Activated naive CD8-positive, alpha-beta T cell treated with anti-CD3 and anti-CD28 coated beads, Interleukin-2, amount 50 U/mL, for 24 hours (primary cell): Measurements from ENCODE around the gene SMOC2.

Experiments
- ATAC-seq: fragments of 150-1000 bp; cut with Tn5 transposase; one replicate; pipeline ENCODE4 v1.10.0; 2021
- DNase-seq: peaks from one replicate; pipeline ENCODE4 v3.0.0; 2021
- H3K27ac Mint-ChIP-seq: one replicate; pipeline ENCODE4 v1.8.0; 2021; ENCODE audit warnings: mild to moderate bottlenecking, mixed read lengths
- H3K27me3 Mint-ChIP-seq: one replicate; pipeline ENCODE4 v1.8.0; 2021; ENCODE audit warnings: mixed read lengths
- H3K36me3 Mint-ChIP-seq: one replicate; pipeline ENCODE4 v1.8.0; 2021; ENCODE audit warnings: low read depth, mixed read lengths
- H3K4me1 Mint-ChIP-seq: one replicate; pipeline ENCODE4 v1.8.0; 2021; ENCODE audit warnings: mixed read lengths
- H3K4me3 Mint-ChIP-seq: one replicate; pipeline ENCODE4 v1.8.0; 2021; ENCODE audit warnings: mild to moderate bottlenecking, moderate library complexity, mixed read lengths
- H3K9me3 Mint-ChIP-seq: one replicate; pipeline ENCODE4 v1.8.0; 2021; ENCODE audit warnings: mixed read lengths

Gene SMOC2

DNA sequence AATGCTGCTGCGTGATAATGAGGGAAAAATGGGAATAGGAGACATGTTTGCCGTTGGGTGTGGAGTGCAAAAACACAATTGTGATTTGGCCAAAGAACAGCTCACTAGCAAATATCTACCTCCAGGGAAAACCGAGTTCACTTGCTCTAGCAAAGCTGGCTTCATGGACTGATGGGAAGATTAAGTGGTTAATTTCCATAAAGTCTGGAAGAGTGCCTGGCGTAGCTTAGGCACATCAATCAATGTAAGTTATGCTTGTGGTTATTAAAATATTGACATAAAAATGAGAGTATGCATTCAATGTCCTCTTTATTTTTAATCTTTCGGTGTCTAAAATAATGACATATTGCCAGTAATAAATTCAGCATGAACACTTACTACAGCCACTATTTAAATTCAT, 267.5 kb downstream of the SMOC2 start:
- peaks cover 4% of the 10 kb centered on the region for H3K9me3 Mint-ChIP-seq
- H3K36me3 Mint-ChIP-seq: no peaks in the 10 kb centered on the region
- H3K27ac Mint-ChIP-seq: no peak overlapping the region
- ATAC-seq (no peak), DNase-seq (no peak)
- no peaks in the 10 kb centered on the region for H3K4me1 Mint-ChIP-seq
- no peak overlapping the region for H3K4me3 Mint-ChIP-seq
- no peaks in the 10 kb centered on the region for H3K27me3 Mint-ChIP-seq

DNA sequence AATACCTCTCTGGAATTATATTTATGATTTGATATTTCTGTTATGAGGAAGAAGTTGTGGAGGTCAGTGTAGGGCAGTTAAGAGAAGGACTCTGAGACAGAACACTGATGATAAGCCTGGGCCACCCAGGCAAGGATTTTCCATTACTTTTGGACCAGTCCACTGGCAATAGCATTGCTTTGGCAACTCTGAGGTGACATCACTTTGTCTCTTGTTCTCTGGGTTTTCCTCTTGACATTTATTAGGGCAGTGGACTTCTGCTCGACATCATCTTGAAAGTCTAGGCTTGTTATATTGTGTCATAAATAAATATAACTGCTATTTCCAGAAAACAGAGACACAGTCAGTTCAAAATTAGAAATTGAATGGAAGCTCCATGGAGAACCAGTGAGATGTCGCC, 268.0 kb downstream of the SMOC2 start:
- Mint-ChIP-seq H3K4me1 (no peaks in the 10 kb centered on the region), H3K36me3 (no peaks in the 10 kb centered on the region), H3K27ac (no peak overlapping the region), H3K9me3 (peaks cover 4% of the 10 kb centered on the region), H3K4me3 (no peak overlapping the region), H3K27me3 (no peaks in the 10 kb centered on the region)
- DNase-seq (no peak), ATAC-seq (no peak)

DNA sequence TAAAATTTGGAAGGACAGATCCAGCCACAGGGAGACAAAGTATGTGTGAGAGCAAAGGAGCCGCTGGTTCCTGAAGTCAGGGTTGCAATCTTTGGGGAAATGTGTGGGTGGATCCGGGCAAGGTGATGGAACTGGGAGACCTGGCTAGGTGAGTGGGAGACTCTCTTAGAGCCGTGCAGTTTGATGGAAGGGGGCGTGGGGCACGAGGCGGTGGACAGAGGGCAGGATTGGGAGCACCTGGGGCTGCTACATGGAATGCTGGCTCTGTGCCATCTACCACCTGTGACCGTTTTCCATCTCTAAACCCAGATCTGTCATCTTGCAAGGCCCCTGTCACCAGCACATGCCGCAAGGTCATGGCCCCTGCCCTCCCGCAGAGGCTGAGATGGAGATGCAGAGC, 268.4 kb downstream of the SMOC2 start:
- H3K4me1 Mint-ChIP-seq: no peaks in the 10 kb centered on the region
- H3K9me3 Mint-ChIP-seq: peaks cover 4% of the 10 kb centered on the region
- ATAC-seq (no peak), DNase-seq (no peak)
- H3K4me3 Mint-ChIP-seq: no peak overlapping the region
- H3K36me3 Mint-ChIP-seq: no peaks in the 10 kb centered on the region
- no peak overlapping the region for H3K27ac Mint-ChIP-seq
- H3K27me3 Mint-ChIP-seq: no peaks in the 10 kb centered on the region

DNA sequence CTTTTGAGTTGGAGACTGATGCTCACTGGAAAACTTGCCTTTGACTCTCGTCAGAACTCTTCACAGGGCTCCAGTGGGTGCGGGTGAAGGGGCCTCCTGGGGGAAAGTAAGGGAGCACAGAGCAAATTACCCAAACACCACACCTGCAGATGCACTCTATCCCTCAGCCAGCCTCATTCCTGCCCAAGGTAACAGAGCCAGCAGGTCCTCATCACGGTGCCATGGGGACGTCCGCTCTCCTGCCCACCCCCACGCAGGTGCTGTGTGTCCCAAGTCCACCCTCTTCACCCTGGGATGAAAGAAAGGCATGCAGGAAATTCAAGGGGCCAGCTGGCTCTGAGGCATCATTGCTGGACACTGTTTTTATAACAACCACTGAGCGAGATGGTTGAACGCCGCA, 269.0 kb downstream of the SMOC2 start:
- Mint-ChIP-seq H3K36me3 (no peaks in the 10 kb centered on the region), H3K27ac (no peak overlapping the region), H3K27me3 (no peaks in the 10 kb centered on the region), H3K9me3 (peaks cover 4% of the 10 kb centered on the region), H3K4me3 (no peak overlapping the region), H3K4me1 (no peaks in the 10 kb centered on the region)
- DNase-seq: no peak
- ATAC-seq: no peak

DNA sequence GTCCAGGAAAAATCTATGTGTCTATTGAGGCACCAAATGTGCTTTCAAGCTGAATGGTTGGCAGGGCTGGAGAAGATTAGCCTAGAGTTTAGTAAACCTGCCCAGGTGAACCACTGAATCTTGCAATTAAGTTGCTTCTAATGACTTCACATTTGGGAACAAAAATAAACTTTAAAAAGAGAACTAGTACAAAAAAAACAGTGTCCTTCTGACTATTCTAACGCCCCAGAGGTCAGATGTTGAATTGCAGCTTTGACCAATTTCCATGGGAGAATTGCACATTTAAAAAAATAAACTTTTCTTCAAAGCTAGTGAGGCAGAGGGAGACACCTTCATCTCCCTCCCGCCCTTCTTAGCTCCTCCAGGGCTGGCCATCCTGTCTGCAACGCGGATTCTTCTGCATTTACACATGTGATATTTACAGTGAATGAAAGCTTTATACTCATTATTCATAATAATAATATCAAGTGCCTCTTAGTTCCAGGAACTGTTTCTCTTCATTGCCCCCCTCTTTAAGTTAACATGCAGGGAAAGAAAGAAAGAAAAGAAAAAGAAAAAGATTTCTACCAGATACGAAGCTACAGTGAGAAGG, 270.2 kb downstream of the SMOC2 start:
- peaks cover 4% of the 10 kb centered on the region for H3K9me3 Mint-ChIP-seq
- ATAC-seq: no peak
- H3K4me1 Mint-ChIP-seq: no peaks in the 10 kb centered on the region
- H3K36me3 Mint-ChIP-seq: no peaks in the 10 kb centered on the region
- no peaks in the 10 kb centered on the region for H3K27me3 Mint-ChIP-seq
- no peak overlapping the region for H3K27ac Mint-ChIP-seq
- no peak overlapping the region for H3K4me3 Mint-ChIP-seq
- DNase-seq: no peak

DNA sequence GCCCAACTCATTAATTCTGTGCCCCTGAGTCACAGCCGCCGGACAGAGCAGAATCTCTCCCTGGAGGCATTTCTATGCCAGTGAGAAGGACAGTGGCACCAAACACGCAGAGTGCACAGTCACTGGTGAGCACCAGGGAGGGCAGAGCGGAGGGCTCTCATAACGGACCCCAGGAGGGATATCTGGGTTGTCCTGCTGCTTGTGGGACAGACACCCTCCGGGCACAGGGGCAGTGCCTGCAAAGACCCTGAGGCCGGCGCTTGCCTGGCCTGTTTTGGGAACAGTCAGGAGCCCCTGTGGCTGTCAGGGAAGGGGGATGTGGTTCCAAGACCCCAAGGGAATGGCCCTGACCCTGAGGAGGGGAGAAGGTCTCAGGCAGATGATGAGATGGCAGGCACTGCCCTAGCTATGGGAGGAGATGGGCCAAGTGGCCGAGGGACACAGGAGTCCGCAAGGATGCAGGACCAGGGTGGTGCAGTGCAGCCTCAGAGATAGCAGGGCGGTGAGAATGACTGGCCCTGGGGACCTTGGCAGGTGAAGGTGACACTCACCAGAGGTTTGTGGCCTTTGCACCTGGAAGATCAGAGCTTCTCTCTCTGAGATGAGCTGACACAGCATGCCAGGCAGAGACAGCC, 270.8 kb downstream of the SMOC2 start:
- DNase-seq (no peak), ATAC-seq (no peak)
- H3K27me3 Mint-ChIP-seq: no peaks in the 10 kb centered on the region
- peaks cover 4% of the 10 kb centered on the region for H3K9me3 Mint-ChIP-seq
- H3K27ac Mint-ChIP-seq: no peak overlapping the region
- no peaks in the 10 kb centered on the region for H3K4me1 Mint-ChIP-seq
- no peak overlapping the region for H3K4me3 Mint-ChIP-seq
- no peaks in the 10 kb centered on the region for H3K36me3 Mint-ChIP-seq

DNA sequence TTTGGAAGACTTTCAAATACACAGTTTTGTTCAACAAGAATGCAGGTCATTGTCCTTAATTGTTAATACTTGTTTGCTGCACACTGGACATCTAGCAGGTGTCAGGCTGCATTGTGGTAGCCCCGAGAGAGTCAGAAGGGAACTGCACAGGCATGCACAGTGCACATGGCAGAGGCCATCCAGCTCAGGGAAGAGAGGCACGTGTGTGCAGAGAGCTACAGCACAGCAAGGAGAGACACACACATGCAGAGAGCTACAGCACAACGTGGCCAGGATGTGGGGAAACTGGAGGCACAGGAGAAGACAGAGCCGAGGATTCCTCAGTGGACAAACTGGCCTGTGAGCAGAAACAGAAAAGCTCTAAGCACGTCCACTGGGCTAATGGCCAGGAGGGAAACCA, 272.0 kb downstream of the SMOC2 start:
- H3K4me1 Mint-ChIP-seq: no peaks in the 10 kb centered on the region
- H3K27me3 Mint-ChIP-seq: no peaks in the 10 kb centered on the region

DNA sequence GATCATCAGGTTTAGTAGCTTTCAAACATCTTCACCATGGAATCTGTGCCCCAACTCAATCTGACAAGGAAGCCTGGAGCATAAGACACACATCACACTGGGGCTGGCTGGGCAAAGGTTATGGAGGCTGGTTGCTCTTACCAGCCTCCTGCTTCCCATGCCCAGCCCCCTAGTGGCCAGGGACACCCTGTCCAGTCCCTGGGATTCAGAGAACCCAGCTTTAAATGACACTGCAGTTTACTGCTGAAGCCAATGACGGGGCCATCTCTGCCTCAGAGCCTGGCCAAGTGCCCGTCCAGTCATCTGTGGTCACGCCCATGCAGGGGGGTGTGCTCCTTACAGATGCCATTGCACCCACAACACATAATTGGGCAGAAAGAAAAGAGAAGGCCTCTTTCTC, 272.9 kb downstream of the SMOC2 start:
- Mint-ChIP-seq H3K27ac (no peak overlapping the region), H3K4me3 (no peak overlapping the region), H3K4me1 (no peaks in the 10 kb centered on the region), H3K9me3 (no peaks in the 10 kb centered on the region), H3K27me3 (no peaks in the 10 kb centered on the region), H3K36me3 (no peaks in the 10 kb centered on the region)
- no peak for DNase-seq
- ATAC-seq: no peak

More for the DNA sequence above, 272.0 kb downstream of the SMOC2 start:
- DNase-seq: no peak
- Mint-ChIP-seq H3K9me3 (peaks cover 3% of the 10 kb centered on the region), H3K4me3 (no peak overlapping the region), H3K27ac (no peak overlapping the region), H3K36me3 (no peaks in the 10 kb centered on the region)
- ATAC-seq: no peak

DNA sequence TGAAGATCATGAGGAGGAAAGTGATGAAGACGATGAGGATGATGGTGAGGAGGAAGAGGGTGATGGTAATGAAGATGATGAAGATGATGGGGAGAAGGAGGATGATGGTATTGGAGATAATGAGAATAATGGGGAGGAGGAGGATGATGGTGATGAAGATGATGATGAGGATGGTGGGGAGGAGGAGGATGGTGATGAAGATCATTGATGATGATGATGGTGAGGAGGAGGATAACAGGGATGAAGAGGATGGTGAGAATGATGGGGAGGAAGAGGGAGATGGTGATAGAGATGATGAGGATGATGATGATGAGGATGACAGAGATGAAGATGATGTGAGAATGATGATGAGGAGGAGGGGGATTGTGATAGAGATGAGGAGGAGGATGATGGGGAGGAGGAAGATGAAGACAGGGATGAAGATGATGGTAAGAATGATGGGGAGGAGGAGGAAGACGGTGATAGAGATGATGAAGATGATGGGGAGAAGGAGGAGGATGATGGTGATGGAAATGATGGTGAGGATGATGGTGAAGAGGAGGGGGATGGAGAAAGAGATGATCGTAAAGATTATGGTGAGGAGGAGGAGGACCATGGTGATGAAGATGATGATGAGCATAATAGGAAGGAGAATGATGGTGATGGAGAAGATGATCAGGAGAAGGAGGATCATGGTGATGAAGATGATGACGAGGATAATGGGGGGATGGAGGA, 273.7 kb downstream of the SMOC2 start:
- no peaks in the 10 kb centered on the region for H3K36me3 Mint-ChIP-seq
- no peaks in the 10 kb centered on the region for H3K27me3 Mint-ChIP-seq
- H3K4me3 Mint-ChIP-seq: no peak overlapping the region
- ATAC-seq (no peak), DNase-seq (no peak)
- no peak overlapping the region for H3K27ac Mint-ChIP-seq
- no peaks in the 10 kb centered on the region for H3K9me3 Mint-ChIP-seq
- no peaks in the 10 kb centered on the region for H3K4me1 Mint-ChIP-seq

DNA sequence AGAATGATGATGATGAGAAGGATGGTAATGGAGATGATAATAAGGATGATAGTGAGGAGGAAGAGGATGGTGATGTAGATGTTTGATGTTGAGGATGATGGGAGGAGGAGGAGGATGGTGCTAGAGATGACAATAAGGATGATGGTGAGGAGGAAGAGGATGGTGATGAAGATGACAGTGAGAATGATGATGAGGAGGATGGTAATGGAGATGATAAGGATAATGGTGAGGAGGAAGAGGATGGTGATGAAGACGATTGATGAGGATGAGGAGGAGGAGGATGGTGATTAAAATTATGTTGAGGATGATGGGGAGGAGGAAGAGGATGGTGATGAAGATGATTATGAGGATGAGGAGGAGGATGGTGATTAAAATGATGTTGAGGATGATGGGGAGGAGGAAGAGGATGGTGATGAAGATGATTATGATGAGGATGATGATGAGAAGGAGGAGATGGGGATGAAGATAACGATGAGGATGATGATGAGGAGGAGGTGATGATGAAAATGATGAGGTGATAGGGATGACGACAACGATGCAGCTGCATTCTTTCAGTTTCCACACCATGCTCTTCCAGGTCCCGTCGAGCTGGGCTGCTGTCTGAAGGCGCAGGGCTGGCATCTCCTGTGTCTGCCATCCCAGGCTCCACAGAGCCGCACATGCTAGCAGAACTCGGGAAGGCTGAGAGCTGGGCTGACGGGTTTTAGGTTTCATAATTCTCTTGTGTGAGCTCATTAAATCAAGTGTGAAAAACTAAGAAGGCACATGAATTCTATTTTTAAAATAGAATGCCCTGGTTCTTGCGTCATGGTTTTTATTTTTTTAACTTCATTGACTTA, 274.9 kb downstream of the SMOC2 start:
- H3K36me3 Mint-ChIP-seq: no peaks in the 10 kb centered on the region
- H3K9me3 Mint-ChIP-seq: no peaks in the 10 kb centered on the region
- no peak for DNase-seq
- H3K27me3 Mint-ChIP-seq: no peaks in the 10 kb centered on the region
- H3K4me1 Mint-ChIP-seq: no peaks in the 10 kb centered on the region
- H3K4me3 Mint-ChIP-seq: no peak overlapping the region
- ATAC-seq: no peak
- H3K27ac Mint-ChIP-seq: no peak overlapping the region

DNA sequence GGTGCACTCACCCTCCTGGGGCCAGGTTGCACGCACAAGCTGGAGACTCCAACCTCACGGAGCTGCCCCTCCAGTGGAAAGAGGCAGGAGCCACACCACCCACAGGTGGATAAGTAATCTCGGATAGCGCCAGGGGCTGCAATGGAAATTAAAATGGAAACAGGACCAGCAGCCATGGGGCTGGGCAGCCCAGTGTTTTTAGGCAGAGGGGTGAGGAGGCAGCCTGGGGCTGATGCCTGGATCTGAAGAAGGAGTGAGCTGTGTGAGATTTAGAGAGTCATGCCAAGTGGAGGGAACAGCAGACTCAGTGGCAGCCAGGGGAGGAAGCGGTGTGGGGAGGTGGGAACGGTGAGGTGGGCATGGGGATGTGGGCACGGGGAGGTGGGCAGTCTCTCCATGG, 275.6 kb downstream of the SMOC2 start:
- H3K36me3 Mint-ChIP-seq: no peaks in the 10 kb centered on the region
- H3K27me3 Mint-ChIP-seq: peaks cover 1% of the 10 kb centered on the region
- no peak for ATAC-seq
- DNase-seq: no peak
- H3K27ac Mint-ChIP-seq: no peak overlapping the region
- no peaks in the 10 kb centered on the region for H3K4me1 Mint-ChIP-seq
- H3K9me3 Mint-ChIP-seq: no peaks in the 10 kb centered on the region
- no peak overlapping the region for H3K4me3 Mint-ChIP-seq

DNA sequence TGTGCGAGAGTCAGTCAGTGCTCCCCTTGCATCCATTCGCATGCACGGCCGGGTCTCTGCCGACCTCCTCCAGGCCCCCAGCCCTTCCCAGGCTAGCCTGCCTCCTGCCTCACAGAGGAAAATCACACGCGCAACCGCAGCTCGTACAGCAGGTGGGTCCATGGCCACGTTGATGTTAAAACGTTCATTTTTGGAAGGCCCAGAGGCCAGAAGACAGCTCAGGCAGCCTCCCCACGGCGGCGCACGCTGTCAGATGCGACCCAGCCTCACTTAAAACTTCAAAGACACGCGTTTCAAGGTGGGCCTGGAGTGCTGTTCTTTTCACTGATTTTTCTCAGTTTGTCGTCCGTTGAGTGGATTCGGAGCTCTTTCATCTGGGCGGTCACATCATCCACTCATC, 276.5 kb downstream of the SMOC2 start:
- Mint-ChIP-seq H3K36me3 (no peaks in the 10 kb centered on the region), H3K4me3 (no peak overlapping the region), H3K4me1 (no peaks in the 10 kb centered on the region), H3K9me3 (no peaks in the 10 kb centered on the region), H3K27ac (no peak overlapping the region), H3K27me3 (peaks cover 3% of the 10 kb centered on the region)
- DNase-seq (no peak), ATAC-seq (no peak)
